Activated CD4-positive, CD25-positive, alpha-beta regulatory T cell (primary cell): ENCODE measurements around the gene APOE.
"Not testable (repeated sequence)": the region's sequence is repeated elsewhere in the genome, so short reads cannot be mapped to it uniquely, and the experiment has no call there.

Experiments
- DNase-seq, 4 experiments: peaks; one replicate each; lab custom pipeline; 2025; lab: John Stamatoyannopoulos, UW

Gene APOE

DNA sequence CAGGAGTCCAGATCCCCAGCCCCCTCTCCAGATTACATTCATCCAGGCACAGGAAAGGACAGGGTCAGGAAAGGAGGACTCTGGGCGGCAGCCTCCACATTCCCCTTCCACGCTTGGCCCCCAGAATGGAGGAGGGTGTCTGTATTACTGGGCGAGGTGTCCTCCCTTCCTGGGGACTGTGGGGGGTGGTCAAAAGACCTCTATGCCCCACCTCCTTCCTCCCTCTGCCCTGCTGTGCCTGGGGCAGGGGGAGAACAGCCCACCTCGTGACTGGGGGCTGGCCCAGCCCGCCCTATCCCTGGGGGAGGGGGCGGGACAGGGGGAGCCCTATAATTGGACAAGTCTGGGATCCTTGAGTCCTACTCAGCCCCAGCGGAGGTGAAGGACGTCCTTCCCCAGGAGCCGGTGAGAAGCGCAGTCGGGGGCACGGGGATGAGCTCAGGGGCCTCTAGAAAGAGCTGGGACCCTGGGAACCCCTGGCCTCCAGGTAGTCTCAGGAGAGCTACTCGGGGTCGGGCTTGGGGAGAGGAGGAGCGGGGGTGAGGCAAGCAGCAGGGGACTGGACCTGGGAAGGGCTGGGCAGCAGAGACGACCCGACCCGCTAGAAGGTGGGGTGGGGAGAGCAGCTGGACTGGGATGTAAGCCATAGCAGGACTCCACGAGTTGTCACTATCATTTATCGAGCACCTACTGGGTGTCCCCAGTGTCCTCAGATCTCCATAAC is at the start of gene APOE:
Gene APOE, plus strand, starts transcription at position 360 of the 724 bp plus-strand sequence. CDS start 829 bp downstream, outside the sequence.
- no peak for DNase-seq

GRCh38 chr19:44856421-44857083 is 49.0 kb upstream of the APOE start:
- no peak for DNase-seq

DNA sequence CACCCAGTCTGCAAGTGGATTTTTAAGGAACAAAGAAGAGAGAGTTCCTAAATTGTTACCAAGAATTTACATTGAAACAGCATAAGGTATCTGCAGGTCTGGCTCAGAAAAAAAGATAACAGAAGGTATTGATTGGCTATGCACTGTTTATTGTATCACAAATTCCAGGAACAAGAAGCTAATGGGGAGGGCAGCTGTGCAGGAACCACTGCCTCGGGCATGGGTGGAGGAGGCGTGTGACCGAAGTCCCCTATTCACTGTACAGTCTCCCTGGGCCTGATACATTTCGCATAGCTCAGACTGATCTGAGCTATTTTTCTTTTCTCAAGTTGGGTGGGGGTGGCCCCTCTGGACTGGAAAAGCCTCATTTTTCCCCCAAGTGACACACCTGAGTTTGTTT is 47.8 kb upstream of the APOE start:
- no peak for DNase-seq

DNA sequence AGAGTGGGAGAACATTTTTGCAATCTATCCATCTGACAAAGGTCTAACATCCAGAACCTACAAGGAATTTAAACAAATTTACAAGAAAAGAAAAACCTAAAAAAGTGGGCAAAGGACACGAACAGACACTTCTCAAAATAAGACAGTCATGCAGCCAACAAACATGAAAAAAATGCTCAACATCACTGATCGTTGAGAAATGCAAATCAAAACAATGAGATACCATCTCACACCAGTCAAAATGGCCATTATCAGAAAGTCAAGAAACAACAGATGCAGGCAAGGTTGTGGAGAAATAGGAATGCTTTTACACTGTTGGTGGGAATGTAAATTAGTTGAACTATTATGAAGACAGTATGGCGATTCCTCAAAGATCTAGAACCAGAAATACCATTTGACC is 44.0 kb upstream of the APOE start:
- not testable (repeated sequence) for DNase-seq

DNA sequence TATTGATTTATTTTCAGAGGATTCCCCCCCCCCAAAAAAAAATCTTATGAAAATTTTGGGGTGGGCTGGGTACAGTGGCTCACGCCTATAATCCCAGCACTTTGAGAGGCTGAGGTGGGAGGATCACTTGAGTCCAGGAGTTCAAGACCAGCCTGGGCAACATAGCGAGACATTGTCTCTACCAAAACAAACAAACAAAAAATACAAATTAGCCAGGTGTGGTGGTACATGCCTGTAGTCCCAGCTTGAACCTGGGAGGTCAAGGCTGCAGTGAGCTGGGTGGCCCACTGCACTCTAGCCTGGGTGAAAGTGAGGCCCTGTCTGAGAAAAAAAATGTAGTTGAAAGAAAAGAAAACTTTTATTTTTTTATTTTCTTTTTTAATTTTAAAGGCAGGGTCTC is 41.6 kb upstream of the APOE start:
- no peak for DNase-seq

GRCh38 chr19:44865196-44865767 is 40.3 kb upstream of the APOE start:
- DNase-seq: no peak

- no peak for DNase-seq
These were observed 38.9 kb upstream of the APOE start for GRCh38 chr19:44866664-44867063.

DNA sequence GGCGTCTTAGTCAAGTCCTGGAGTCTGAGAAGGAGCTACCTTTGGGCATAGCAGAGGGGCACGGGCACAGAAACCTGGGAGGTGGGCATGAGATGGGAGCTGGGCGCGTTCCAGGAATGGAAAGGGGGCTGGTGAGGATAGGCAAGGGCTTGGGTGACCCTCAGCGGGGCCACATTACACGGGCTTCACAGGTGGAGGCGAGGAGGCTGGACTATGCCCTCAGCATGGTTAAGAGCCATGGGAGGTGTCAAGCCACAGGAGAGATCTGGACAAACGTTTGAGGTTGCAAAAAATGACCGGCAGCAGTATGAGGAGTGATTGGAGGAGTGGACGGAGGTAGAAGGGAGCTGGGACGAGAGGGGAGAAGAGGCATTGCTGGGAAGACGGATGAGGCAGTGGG is 38.0 kb upstream of the APOE start:
- DNase-seq: no peak

DNA sequence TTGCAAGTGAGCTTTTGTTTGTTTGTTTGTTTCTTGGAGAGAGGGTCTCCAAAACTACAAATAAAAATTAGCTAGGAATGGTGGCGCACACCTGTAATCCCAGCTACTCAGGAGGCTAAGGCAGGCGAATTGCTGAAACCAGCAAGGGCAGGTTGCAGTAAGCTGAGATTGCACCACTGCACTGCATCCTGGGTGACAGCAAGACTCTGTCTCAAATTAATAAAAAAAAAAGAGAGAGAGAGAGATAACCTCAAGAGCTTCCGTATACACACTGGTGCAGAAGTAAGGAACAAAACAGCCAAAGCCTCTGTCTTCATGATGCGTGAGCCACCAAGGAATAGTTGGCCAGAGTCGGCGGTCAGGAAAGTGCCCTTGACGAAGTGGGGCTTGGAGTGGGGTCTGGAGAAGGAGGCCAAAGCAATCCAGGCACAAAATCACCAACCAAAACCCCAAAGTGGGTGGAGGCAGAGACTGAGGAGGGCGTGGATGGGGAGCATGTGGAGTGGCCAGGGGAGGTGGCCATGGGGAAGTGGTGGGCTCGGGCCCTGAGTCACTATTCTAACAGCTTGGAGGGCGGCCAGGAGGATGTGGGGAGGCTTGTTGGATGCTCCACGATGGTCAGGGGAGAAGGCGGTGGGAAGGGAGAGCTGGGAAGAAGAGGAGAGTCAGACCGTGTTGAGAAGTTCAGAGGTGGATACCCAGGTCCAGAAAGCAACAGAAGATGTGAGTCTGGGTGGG is 35.7 kb upstream of the APOE start:
- DNase-seq: no peak

DNA sequence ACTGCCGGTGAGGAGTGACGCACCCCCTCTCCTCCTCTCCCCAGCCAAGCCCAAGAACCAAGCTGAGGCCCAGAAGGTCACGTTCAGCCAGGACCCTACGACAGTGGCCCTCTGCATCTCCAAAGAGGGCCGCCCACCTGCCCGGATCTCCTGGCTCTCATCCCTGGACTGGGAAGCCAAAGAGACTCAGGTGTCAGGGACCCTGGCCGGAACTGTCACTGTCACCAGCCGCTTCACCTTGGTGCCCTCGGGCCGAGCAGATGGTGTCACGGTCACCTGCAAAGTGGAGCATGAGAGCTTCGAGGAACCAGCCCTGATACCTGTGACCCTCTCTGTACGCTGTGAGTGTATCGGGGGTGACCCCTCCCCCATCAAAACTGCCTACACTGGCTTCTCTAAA is 33.8 kb upstream of the APOE start:
- no peak for DNase-seq

- no peak for DNase-seq
These were observed 32.9 kb upstream of the APOE start for GRCh38 chr19:44872661-44873060.

DNA sequence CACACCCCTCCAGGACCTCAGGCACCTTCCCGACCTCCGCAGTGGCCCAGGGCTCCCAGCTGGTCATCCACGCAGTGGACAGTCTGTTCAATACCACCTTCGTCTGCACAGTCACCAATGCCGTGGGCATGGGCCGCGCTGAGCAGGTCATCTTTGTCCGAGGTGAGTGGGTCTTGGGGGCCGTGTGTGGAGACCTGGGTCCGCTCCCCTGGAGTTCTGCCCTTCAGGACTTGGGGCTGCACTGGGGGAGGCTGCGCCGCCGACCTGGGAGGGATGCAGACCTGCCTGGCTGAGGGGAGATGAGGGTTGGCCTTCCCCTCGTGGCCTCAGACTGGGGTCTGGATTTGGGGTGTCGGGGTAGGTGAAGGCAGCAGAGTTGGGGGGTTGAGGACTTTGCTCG is 31.3 kb upstream of the APOE start:
- no peak for DNase-seq

DNA sequence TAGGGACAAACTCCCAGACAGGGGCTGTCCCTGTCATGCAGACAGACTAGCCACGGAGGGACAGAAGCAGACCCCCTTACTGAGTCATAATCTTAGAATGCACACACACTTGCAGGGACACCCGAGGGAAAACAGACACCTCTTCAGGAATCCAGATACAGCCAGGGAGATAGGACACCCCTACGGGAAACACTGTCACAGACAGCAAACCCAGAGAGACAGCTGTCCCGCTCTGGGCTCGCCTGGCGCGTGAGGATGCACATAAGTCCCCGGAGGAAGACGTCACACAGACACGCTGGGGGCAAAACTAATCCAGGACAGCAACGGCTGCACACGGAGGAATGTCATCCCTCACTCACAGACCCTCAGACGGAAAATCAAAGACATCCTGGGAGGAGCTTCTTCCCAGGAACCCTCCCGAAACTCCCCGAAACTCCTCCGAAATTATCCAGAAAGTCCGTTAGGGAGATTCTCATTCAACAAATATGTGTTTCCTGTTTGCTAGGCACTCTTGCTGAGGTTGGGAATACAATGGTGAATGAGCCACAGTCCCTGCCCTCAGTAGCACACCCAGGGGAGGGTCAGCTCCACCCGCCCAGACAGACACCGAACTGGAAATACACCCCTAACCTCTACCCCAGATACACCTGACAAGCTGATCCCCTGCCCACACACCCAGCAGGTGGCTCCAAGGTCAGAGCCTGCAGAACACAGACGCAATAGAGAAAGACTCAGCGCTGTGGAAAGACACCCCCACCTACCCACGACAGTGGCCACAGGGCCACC is 29.7 kb upstream of the APOE start:
- DNase-seq: no peak

GRCh38 chr19:44876930-44877535 is 28.6 kb upstream of the APOE start:
- DNase-seq: no peak

- DNase-seq: no peak
These were observed 27.3 kb upstream of the APOE start for GRCh38 chr19:44878120-44878865.

DNA sequence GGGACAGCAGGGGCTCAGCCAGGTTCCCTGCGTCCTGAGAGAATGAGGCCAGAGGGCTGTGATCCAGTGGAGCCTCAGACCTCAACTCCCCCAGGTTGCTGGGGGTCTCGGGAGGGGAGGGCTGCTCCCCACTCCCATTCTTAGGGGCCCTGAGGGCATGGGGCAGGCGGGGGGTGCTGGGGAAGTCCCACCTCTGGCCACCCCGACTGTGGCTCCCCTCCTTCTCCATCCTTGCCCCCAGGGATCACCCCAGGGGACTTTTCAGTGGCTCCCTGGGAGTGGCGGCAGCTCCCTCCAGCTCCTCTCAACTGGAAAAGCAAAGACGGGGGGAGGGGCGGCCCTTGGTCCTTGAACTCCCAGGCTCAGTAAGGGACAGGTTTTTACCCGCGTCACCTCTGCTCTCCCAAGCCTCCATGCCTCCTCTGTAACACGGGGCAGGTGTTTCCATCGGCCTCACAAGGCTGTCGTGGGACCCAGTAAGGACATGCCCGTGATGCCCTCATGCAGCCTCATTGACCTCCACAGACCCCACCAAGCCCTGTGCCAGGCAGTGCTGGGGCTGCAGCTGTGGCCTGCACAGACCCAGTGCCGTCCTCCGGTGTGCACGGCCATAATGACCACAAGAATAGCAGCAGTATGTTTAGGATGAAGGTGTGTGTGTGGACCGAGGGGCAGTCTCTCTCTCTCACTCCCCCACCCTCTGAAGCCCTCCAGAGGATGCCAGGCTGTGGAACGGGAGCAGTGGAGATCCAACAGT is 26.1 kb upstream of the APOE start:
- DNase-seq: no peak

- DNase-seq: no peak
These were observed 23.5 kb upstream of the APOE start for GRCh38 chr19:44882063-44882462.

DNA sequence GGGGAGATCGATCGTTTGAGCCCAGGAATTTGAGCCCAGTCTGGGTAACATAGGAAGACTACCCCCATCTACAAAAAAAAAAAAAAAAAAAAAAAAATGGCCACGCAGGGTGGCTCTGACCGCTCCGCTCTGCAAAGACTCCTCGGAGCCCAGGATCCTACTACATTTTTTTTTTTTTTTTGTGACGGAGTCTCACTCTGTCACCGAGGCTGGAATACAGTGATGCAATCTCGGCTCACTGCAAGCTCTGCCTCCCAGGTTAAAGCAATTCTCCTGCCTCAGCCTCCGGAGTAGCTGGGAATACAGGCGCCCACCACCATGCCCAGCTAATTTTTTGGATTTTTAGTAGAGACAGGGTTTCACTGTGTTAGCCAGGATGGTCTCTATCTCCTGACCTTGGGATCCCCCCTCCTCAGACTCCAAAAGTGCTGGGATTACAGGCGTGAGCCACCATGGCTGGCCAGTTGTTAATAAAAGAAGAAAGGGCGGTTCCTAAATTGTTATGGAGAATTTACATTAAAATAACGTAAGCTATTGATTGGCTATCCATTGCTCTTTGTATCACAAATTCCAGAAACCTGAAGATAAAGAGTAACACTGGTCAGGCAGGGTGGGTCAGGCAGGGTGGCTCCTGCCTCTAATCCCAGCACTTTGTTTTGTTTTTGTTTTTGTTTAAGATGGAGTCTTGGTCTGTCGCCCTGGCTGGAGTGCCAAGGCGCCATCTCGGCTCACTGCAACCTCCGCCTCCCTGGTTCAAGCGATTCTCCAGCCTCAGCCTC is 22.8 kb upstream of the APOE start:
- DNase-seq: not testable (repeated sequence)

DNA sequence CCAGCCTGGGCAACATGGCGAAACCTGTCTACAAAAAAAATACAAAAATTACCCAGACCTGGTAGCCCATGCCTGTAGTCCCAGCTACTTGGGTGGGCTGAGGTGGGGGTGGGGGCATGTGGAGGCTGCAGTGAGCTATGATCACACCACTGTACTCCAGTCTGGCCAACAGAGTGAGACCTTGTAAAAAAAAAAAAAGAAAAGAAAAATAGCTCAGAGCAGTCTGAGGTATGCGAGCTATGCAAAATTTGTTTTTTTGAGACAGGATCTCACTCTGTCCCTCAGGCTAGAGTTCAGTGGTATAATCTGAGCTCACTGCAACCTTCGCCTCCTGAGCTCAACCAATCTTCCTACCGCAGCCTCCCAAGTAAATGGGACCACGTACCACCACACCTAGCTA is 21.7 kb upstream of the APOE start:
- DNase-seq: no peak
